Prostate gland (tissue), 2 donors: ENCODE results near the gene SAMM50.

ENCODE experiments used
- CTCF ChIP-seq, 4 experiments: fragments of 200-600 bp in 2 of 4; fragments of 450-650 bp in 2 of 4; sonication (generic) in 2 of 4; IDR thresholded peaks; 1 replicate in 3 of 4; 2 replicates in 1 of 4; pipeline ENCODE4 v1.5.1; 2016 to 2019; ENCODE audit warnings: antibody characterized with exemption in 4 of 4, mild to moderate bottlenecking in 2 of 4, moderate library complexity in 2 of 4
- POLR2A ChIP-seq: fragments of 450-650 bp; IDR thresholded peaks from one replicate; pipeline ENCODE4 v1.6.1; 2016; ENCODE audit warnings: antibody characterized with exemption, mild to moderate bottlenecking
- POLR2AphosphoS5 ChIP-seq: sonication (generic); formaldehyde crosslinking; IDR thresholded peaks from one replicate; pipeline ENCODE4 v1.6.1; 2017; ENCODE audit warnings: antibody characterized with exemption

DNA sequence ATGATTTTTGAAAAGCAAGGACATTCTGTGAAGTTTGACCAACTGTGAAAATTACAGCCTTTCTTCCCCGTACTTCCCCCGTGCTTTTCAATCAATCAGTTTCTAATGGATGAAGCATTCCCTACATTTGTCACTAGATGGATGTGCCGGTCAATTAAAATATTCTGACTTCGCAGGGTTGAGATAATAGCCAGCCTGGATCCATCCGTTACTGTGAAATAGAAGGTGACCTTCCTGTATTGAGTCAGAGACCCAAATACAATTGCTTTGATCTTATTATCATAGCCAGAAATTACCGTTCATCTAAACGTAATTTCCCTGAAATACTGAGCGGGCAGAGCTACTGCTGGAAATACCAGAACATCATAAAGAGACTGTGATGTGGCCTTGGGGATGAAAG is 47.8 kb downstream of the SAMM50 start:
- TF ChIP-seq CTCF (IDR thresholded peaks at IDR 0.05) = no peak
- TF ChIP-seq POLR2AphosphoS5 = no peak
- TF ChIP-seq POLR2A = no peak
